GM21528 (cell line): ENCODE results near the gene GJA3.

Source experiments
- ATAC-seq: cut with Tn5 transposase; IDR thresholded peaks from one replicate; pipeline ENCODE4 v1.9.1; 2021; ENCODE audit warnings: mild to moderate bottlenecking, moderate library complexity; ENCODE audit not compliant: unreplicated experiment, low FRiP score

Gene GJA3

GRCh38 chr13:20131057-20131832 lies 29.6 kb downstream of the GJA3 start:
- no peak for ATAC-seq

GRCh38 chr13:20130652-20131051 lies 30.2 kb downstream of the GJA3 start:
- ATAC-seq, result no peak

- ATAC-seq, result no peak
These were observed 30.8 kb downstream of the GJA3 start for GRCh38 chr13:20130012-20130411.

DNA sequence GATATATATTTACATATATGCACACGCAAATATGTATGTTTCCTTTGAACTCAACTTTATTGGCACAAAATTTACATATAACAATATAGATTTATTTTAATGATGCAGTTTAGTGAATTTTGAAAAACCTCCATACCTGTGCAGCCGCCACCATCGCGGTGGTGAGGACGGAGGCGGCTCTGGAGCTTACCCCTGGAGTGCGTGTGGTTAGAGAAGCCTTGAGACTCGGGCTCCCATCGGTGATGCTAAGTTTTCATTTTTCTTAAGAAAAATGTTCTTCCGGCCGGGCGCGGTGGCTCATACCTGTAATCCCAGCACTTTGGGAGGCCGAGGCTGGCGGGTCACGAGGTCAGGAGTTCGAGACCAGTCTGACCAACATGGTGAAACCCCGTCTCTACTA lies 31.8 kb downstream of the GJA3 start:
- no peak for ATAC-seq

DNA sequence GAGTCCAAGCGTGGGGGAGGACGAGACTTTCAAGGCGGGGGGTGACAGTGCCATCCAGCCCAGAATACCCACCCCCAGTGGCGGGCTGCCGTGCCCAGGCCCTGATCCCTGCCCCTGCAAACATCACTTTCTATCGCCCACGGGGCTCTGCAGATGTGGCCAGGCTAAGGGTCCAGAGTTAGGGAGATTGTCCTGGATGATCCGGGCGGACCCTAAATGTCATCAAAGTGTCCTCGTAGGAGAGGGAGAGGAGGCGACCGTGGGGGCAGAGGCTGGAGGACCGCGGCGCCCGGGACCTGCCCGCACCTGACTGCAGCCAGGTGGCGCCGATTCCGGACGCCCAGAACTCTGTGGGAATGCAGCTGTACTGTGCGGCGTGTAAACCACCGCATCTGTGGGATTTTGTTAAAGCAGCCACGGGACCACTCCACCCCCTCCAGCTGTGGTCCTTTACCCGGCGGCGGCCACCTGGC lies 32.4 kb downstream of the GJA3 start:
- no peak for ATAC-seq

- ATAC-seq, result peak; percentile 64
These were observed 33.0 kb downstream of the GJA3 start for GRCh38 chr13:20127562-20128458.

DNA sequence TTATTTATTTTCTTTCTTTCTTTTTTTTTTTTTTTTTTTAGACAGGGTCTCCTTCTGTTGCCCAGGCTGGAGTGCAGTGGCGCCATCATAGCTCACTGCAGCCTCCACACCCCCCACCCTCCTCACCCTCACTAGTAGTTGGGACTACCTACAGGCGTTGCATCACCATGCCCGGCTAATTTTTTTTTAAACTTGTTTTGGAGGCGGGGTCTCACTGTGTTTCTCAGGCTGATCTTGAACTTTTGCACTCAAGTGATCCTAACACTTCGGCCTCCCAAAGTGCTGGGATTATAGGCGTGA lies 33.6 kb downstream of the GJA3 start:
- no peak for ATAC-seq

DNA sequence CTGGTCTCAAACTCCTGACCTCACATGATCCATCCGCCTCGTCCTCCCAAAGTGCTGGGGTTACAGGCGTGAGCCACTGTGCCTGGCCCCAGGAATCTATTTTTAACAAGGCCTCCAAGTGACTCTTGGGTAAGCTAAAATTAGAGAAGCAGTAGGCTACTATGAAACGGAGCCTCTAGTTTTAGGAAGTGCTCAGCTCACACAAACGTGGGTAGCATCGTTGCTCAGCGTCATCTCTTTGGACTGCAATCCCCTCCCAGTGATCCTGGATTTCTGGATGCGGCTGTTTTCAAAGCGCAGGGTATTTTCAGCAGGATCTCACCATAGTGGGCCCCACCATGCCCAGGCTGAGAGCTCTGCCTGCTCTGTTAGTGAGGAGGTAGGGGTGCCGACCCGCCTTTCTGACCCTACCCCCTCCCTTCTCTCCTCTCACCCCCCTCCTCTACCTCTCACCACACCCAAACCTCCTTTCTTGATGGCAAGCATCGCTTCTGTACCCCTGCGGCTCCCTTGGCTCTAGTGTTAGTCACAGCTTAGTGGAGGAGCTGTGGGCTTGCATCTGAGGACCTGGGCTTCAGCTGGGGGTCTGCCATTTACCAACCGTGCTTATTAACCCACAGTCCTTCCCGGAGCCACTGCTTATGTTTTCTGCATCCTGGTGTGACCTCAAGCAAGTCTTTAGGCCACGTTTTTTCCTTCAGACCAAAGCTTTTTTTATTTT lies 34.2 kb downstream of the GJA3 start:
- ATAC-seq, result no peak

DNA sequence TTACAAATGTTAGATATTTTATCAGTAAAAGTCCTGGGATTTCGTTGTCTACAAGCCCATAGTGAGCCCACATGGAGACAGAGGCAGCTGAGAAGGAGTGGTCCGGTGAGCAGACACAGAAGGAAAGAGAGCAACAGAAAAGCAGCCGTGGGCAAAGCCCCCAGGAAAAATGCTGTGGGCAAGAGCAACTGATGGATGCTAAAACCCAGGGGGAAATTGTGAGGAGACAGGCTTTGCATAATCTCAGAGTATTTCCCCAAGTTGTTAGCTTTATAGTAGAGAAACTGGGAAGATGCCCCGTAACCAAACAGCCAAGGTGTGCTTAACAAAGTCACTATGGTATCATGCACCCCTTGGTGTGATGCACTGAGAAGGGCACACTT lies 35.1 kb downstream of the GJA3 start:
- no peak for ATAC-seq

DNA sequence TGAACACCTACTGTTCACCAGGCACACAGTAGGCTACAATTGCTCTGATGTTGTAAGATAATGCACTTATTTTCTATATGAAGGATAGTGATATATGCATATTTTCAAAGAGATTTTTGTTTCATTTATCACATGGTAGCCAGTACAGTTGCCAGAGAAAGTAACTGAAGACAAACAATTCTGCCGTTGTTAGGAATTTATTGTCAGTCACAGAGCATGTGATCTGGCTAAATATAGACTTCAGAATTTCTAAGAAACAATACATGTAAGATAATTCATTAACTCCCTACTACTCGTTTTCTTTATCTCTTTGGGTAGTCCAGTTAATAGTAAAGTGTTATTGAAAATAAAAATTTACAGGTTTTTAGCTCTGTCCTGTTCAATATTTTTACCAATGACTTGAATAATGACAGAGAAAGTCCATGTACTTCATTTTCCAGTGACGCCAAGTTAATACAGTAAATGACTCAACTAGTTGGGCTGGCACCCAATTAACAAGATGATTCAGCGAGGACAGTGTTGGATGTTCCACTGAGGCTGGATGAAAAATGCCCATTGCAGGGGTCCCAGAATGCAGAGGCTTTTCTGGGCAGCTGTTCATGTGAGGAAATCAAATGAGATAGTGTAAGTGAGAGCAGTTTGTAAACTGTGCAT lies 35.6 kb downstream of the GJA3 start:
- no peak for ATAC-seq

GRCh38 chr13:20124303-20124702 lies 36.5 kb downstream of the GJA3 start:
- no peak for ATAC-seq

DNA sequence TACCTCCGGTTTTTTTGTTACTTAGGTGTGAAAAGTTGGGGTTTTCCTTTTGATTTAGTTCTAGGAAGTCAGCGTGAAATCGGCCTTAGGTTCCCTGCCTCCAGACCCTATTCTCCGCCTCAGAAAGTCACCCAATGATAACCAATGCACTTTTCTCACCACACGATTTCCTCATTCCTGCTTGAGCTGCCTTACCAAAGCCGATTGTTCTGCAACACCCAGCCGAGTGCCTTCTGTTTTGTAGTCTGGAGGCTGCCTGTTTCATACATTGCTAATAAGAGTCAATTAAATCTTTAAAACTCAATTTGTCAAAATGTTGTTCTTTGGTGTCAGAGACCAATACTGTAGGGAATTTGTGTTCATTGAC lies 39.7 kb downstream of the GJA3 start:
- no peak for ATAC-seq

GRCh38 chr13:20119960-20120359 lies 40.9 kb downstream of the GJA3 start:
- no peak for ATAC-seq

DNA sequence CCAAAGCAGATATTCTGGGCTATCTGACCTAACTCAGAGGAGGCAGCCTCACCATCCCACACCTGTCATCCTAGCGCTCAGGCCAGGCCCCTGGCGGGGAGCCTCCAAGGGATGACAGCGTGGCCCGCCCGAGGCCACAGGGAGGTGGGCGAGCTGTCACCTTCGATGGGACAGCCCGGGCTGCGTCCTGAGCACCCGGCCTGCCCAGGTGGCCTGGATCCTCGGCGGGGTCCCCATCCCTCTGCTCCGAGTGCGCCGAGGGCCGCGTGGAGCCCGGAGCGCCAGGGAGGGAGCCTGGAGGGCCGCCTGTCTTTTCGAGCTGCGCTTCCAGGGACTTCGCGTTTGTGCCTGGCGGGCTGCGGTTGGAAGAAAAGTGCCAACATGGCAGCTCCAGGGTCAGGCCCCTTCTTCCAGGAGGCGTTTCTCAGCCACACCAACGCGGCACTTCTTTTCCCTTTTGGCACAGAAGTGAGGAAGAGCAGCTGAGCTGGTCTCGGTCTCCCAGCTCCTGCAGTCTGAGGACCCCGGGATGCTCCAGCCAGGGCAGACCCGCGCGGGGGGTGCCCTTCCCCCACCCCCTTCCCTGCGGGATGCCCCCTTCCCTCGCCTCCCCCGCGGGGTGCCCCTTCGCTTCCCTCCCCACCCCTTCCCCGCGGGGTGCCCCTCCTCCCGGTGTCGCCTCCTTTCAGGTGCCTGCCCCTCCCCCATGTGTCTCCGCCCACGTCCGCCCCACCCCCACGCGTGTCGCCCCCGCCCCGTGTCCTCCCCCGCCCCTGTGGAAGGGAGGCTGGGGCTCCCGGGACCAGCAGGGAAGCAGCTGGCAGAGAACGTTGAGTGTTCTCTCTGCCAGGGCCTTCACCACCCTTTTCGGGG lies 42.3 kb downstream of the GJA3 start:
- ATAC-seq, result peak; percentile 20

DNA sequence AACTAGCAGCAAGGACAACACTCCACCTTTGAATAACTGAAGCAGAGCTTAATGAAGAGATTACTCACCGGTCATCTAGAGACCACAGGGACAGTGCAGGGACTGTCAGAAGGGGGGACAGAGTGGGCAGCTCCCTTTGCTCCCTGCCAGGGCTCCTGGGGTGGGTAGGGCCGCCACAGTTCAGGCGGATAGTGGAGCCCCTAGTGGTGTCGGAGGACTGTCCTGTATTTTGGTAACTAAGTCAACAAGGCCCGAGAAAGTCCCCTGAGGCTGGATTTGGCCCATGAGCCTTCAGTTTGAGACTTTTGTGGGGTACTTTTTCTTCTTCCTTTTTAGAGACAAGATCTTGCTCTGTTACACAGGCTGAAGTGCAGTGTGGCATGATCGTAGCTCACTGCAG lies 44.6 kb downstream of the GJA3 start:
- ATAC-seq, result no peak

GRCh38 chr13:20114066-20114610 lies 46.7 kb downstream of the GJA3 start:
- ATAC-seq, result no peak

DNA sequence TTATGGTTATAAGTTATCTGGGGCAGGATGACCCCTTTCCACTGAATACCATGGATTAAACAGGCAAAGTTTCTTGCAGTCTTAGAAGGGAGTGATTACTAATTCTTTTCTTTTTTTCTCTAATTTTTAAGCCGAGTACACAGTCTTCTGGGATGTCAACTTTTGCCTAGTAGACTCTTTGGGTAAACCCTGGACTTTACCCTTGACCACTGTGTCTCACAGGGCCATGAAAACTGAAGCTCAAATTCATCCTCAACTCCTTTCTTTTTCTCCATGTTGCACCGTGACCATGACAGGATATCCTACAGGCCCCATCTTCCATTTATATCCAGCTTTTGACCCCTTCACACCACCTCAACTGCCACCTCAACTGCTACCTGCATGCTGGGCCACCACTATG lies 51.8 kb downstream of the GJA3 start:
- ATAC-seq, result no peak

GRCh38 chr13:20106742-20107141 lies 54.1 kb downstream of the GJA3 start:
- no peak for ATAC-seq

- no peak for ATAC-seq
These were observed 55.6 kb downstream of the GJA3 start for GRCh38 chr13:20105161-20105689.
